ENCODE results near the gene ITK.

DNA sequence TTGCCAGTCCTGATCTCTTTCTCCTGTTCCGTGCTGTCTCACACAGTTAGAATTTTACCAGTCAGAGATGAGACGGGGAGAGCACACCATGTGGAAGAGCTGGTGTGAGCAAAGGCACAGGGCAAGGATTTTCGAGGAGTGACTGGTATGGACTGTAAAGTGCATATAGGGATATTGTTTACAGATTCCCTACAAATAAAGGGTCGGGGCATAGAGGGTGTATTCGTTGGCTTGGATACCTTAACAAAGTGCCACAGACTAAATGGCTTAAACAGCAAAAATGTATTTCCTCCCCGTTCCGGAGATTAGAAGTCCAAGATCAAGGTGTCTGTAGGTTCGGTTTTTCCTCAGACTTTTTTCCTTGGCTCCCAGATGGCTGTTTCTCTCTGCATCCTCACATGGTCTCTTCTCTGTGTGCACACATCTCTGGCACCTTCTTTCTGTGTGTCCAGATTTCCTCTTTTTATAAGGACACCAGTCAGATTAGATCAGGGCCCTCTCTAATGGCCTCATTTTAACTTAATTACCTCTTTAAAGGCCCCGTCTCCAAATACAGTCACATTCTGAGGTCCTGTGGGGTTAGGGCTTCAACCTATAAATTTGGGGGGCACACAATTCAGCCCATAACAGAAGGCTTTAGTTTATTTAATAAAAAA is 108.7 kb downstream of the ITK start:
- TF ChIP-seq, protein P1, sequence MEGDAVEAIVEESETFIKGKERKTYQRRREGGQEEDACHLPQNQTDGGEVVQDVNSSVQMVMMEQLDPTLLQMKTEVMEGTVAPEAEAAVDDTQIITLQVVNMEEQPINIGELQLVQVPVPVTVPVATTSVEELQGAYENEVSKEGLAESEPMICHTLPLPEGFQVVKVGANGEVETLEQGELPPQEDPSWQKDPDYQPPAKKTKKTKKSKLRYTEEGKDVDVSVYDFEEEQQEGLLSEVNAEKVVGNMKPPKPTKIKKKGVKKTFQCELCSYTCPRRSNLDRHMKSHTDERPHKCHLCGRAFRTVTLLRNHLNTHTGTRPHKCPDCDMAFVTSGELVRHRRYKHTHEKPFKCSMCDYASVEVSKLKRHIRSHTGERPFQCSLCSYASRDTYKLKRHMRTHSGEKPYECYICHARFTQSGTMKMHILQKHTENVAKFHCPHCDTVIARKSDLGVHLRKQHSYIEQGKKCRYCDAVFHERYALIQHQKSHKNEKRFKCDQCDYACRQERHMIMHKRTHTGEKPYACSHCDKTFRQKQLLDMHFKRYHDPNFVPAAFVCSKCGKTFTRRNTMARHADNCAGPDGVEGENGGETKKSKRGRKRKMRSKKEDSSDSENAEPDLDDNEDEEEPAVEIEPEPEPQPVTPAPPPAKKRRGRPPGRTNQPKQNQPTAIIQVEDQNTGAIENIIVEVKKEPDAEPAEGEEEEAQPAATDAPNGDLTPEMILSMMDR (IDR thresholded peaks at IDR 0.05): no peak
- TF ChIP-seq POLR2A (IDR thresholded peaks at IDR 0.05): no peak
